Upper lobe of right lung (tissue), 1 donor: ENCODE measurements around the gene SEL1L2. TPM values are rescaled to one million over a fixed set of nuclear protein-coding genes. Genes with fewer than 3 reads are reported as not detected.

Source experiments
- ATAC-seq: fragments of 200-7000 bp; cut with Tn5 transposase; one replicate; pipeline ENCODE4 v1.9.1; 2020; ENCODE audit warnings: mild to moderate bottlenecking, moderate library complexity
- DNase-seq: peaks from one replicate; pipeline ENCODE4 v3.0.0-alpha.2; 2020
- H3K27ac ChIP-seq: fragments of 200-600 bp; one replicate; pipeline ENCODE4 v1.8.0; 2022
- H3K27me3 ChIP-seq: fragments of 200-600 bp; one replicate; pipeline ENCODE4 v1.8.0; 2022; ENCODE audit warnings: mild to moderate bottlenecking
- H3K36me3 ChIP-seq: fragments of 200-600 bp; one replicate; pipeline ENCODE4 v1.8.0; 2022
- H3K4me1 ChIP-seq: fragments of 200-600 bp; one replicate; pipeline ENCODE4 v1.8.0; 2022
- H3K4me3 ChIP-seq: fragments of 200-600 bp; one replicate; pipeline ENCODE4 v1.8.0; 2022; ENCODE audit warnings: mild to moderate bottlenecking
- H3K9me3 ChIP-seq: fragments of 200-600 bp; one replicate; pipeline ENCODE4 v1.8.0; 2022
- CTCF ChIP-seq: fragments of 200-600 bp; IDR thresholded peaks from one replicate; pipeline ENCODE4 v1.8.0; 2022; ENCODE audit warnings: antibody characterized with exemption
- intact Hi-C: fragments of 100-400 bp; cut with DNase I; formaldehyde crosslinking; loops from one replicate; pipeline ENCODE4 v1.11.0; 2022
- total RNA-seq: library from RNA; stranded (reverse); fragmentation: NEBNext Ultra II Directional; extraction: Animal tissue kit (Norgen Biotek cat#: 25700); gene quantifications from one replicate; pipeline ENCODE4 v1.2.1, GENCODE V29; 2021
- donor health status: DM: no; HTN: yes; CAD: no; lungs with severe emphysema.

SEL1L2 gene
- total RNA-seq, 1 donor from 2014 or later = not detected

- H3K4me1 ChIP-seq = no peaks in the 10 kb centered on the region
- H3K27ac ChIP-seq = no peak overlapping the region
- H3K27me3 ChIP-seq = no peaks in the 10 kb centered on the region
- ATAC-seq (peak; percentile 53), DNase-seq (peak; percentile 68)
- intact Hi-C loops = no loop called here
- H3K4me3 ChIP-seq = no peak overlapping the region
- no peaks in the 10 kb centered on the region for H3K9me3 ChIP-seq
- no peak for TF ChIP-seq CTCF
- H3K36me3 ChIP-seq = no peaks in the 10 kb centered on the region
Observed at GRCh38 chr20:13857304-13857703, 133.1 kb downstream of the SEL1L2 start.

GRCh38 chr20:13856354-13856753 lies 134.1 kb downstream of the SEL1L2 start:
- no peak for ATAC-seq
- no peak for DNase-seq
- H3K36me3 ChIP-seq = no peaks in the 10 kb centered on the region
- TF ChIP-seq CTCF = no peak
- H3K27ac ChIP-seq = no peak overlapping the region
- H3K9me3 ChIP-seq = no peaks in the 10 kb centered on the region
- no peaks in the 10 kb centered on the region for H3K27me3 ChIP-seq
- intact Hi-C loops = no loop called here
- H3K4me1 ChIP-seq = peaks cover 2% of the 10 kb centered on the region
- no peak overlapping the region for H3K4me3 ChIP-seq

GRCh38 chr20:13855613-13856012 lies 134.8 kb downstream of the SEL1L2 start:
- DNase-seq = no peak
- ATAC-seq = no peak
- intact Hi-C loops = no loop called here
- no peaks in the 10 kb centered on the region for H3K27me3 ChIP-seq
- no peak for TF ChIP-seq CTCF
- no peak overlapping the region for H3K27ac ChIP-seq
- H3K36me3 ChIP-seq = no peaks in the 10 kb centered on the region
- peaks cover 4% of the 10 kb centered on the region for H3K4me1 ChIP-seq
- H3K9me3 ChIP-seq = no peaks in the 10 kb centered on the region
- H3K4me3 ChIP-seq = no peak overlapping the region

- DNase-seq = no peak
- H3K27ac ChIP-seq = no peak overlapping the region
Observed at GRCh38 chr20:13852306-13852705, 138.1 kb downstream of the SEL1L2 start.

GRCh38 chr20:13851279-13851678 lies 139.1 kb downstream of the SEL1L2 start:
- no peaks in the 10 kb centered on the region for H3K27me3 ChIP-seq
- no peak overlapping the region for H3K27ac ChIP-seq
- H3K9me3 ChIP-seq = no peaks in the 10 kb centered on the region
- ATAC-seq (no peak), DNase-seq (no peak)
- no peak for TF ChIP-seq CTCF
- intact Hi-C loops = no loop called here
- H3K4me1 ChIP-seq = peaks cover 4% of the 10 kb centered on the region
- H3K4me3 ChIP-seq = no peak overlapping the region
- no peaks in the 10 kb centered on the region for H3K36me3 ChIP-seq

More at GRCh38 chr20:13852306-13852705, 138.1 kb downstream of the SEL1L2 start:
- no peaks in the 10 kb centered on the region for H3K9me3 ChIP-seq
- H3K4me3 ChIP-seq = no peak overlapping the region
- no peaks in the 10 kb centered on the region for H3K27me3 ChIP-seq
- peaks cover 4% of the 10 kb centered on the region for H3K4me1 ChIP-seq
- no peak for ATAC-seq
- no peak for TF ChIP-seq CTCF
- intact Hi-C loops = no loop called here
- no peaks in the 10 kb centered on the region for H3K36me3 ChIP-seq

GRCh38 chr20:13844296-13844695 lies 146.1 kb downstream of the SEL1L2 start:
- intact Hi-C loops = no loop called here
- Histone ChIP-seq H3K9me3 (no peaks in the 10 kb centered on the region), H3K27ac (no peak overlapping the region), H3K4me3 (no peak overlapping the region), H3K36me3 (no peaks in the 10 kb centered on the region), H3K4me1 (no peaks in the 10 kb centered on the region), H3K27me3 (no peaks in the 10 kb centered on the region)
- no peak for ATAC-seq
- DNase-seq = no peak
- TF ChIP-seq CTCF = no peak
